Liver (tissue), 9 donors: ENCODE results near the gene RAF1. TPM values are rescaled to one million over a fixed set of nuclear protein-coding genes. Genes with fewer than 3 reads are reported as not detected.

Experiments
- DNase-seq: peaks from one replicate; pipeline ENCODE4 v3.0.0-alpha.2; 2017; ENCODE audit warnings: low spot score
- H3K27ac ChIP-seq, 2 donors: one replicate each; pipeline ENCODE4 v1.7.0; 2013; ENCODE audit warnings: inconsistent platforms in 2 of 2, low read length in 2 of 2, control low read depth in 1 of 2, low read depth in 1 of 2, mild to moderate bottlenecking in 1 of 2
- H3K27me3 ChIP-seq, 4 donors: one replicate each; pipeline versions ENCODE4 v1.6.1 to v1.7.0; 2013; ENCODE audit warnings: low read length in 3 of 4, inconsistent platforms in 1 of 4, mild to moderate bottlenecking in 1 of 4, moderate library complexity in 1 of 4; ENCODE audit not compliant: control insufficient read depth in 4 of 4, insufficient read depth in 4 of 4
- H3K36me3 ChIP-seq, 4 donors: one replicate each; pipeline versions ENCODE4 v1.6.1 to v1.7.0; 2013; ENCODE audit warnings: low read length in 3 of 4, mild to moderate bottlenecking in 3 of 4, low read depth in 1 of 4, moderate library complexity in 1 of 4; ENCODE audit not compliant: control insufficient read depth in 4 of 4, insufficient read depth in 3 of 4
- H3K4me1 ChIP-seq, 4 donors: one replicate each; pipeline versions ENCODE4 v1.6.1 to v1.7.0; 2013; ENCODE audit warnings: low read length in 3 of 4, mild to moderate bottlenecking in 3 of 4, moderate library complexity in 1 of 4; ENCODE audit not compliant: control insufficient read depth in 4 of 4, insufficient read depth in 4 of 4
- H3K4me3 ChIP-seq, 3 donors: one replicate each; pipeline versions ENCODE4 v1.6.1 to v1.7.0; 2013; ENCODE audit warnings: low read length in 3 of 3, control low read depth in 1 of 3, low read depth in 1 of 3, mild to moderate bottlenecking in 1 of 3
- H3K9ac ChIP-seq, 2 donors: one replicate each; pipeline ENCODE4 v1.7.0; 2013; ENCODE audit warnings: low read length in 2 of 2, mild to moderate bottlenecking in 2 of 2, moderate library complexity in 2 of 2, control low read depth in 1 of 2, low read depth in 1 of 2
- H3K9me3 ChIP-seq, 4 donors: one replicate each; pipeline versions ENCODE4 v1.6.1 to v1.7.0; 2013; ENCODE audit warnings: low read length in 3 of 4; ENCODE audit not compliant: control insufficient read depth in 4 of 4
- ATF3 ChIP-seq: IDR thresholded peaks from 2 replicates; pipeline ENCODE4 v1.6.1; 2016; ENCODE audit warnings: antibody characterized with exemption
- CTCF ChIP-seq: fragments of 150-350 bp; IDR thresholded peaks from 2 replicates; pipeline ENCODE4 v1.5.1; 2017; ENCODE audit warnings: improper control_type of control experiment, low read depth, low read length; ENCODE audit not compliant: missing input control
- EGR1 ChIP-seq, 2 donors: IDR thresholded peaks; 2 replicates each; pipeline ENCODE4 v1.6.1; 2016 to 2018; ENCODE audit warnings: antibody characterized with exemption in 2 of 2, low read depth in 2 of 2
- FOXA1 ChIP-seq: IDR thresholded peaks from 2 replicates; pipeline ENCODE4 v1.6.1; 2016; ENCODE audit warnings: antibody characterized with exemption
- FOXA2 ChIP-seq: IDR thresholded peaks from 2 replicates; pipeline ENCODE4 v1.6.1; 2016; ENCODE audit warnings: antibody characterized with exemption
- GABPA ChIP-seq, 2 donors: IDR thresholded peaks in 1 of 2; conservative IDR thresholded peaks in 1 of 2; 2 replicates each; pipeline ENCODE4 v1.6.1; 2016; ENCODE audit warnings: antibody characterized with exemption in 2 of 2, mild to moderate bottlenecking in 1 of 2, moderate library complexity in 1 of 2
- HNF4A ChIP-seq, 2 donors: conservative IDR thresholded peaks; 2 replicates each; pipeline ENCODE4 v1.6.1; 2016; ENCODE audit warnings: antibody characterized with exemption in 2 of 2, mild to moderate bottlenecking in 2 of 2
- HNF4G ChIP-seq: IDR thresholded peaks from 2 replicates; pipeline ENCODE4 v1.6.1; 2016; ENCODE audit warnings: antibody characterized with exemption
- JUND ChIP-seq, 2 donors: IDR thresholded peaks; 2 replicates each; pipeline ENCODE4 v1.6.1; 2016; ENCODE audit warnings: antibody characterized with exemption in 2 of 2
- MAX ChIP-seq: IDR thresholded peaks from 2 replicates; pipeline ENCODE4 v1.6.1; 2016; ENCODE audit warnings: antibody characterized with exemption
- NR2F2 ChIP-seq: IDR thresholded peaks from 2 replicates; pipeline ENCODE4 v1.6.1; 2016; ENCODE audit warnings: antibody characterized with exemption
- RAD21 ChIP-seq, 2 donors: IDR thresholded peaks; 2 replicates each; pipeline ENCODE4 v1.6.1; 2016; ENCODE audit warnings: antibody characterized with exemption in 2 of 2, mild to moderate bottlenecking in 2 of 2
- REST ChIP-seq: IDR thresholded peaks from 2 replicates; pipeline ENCODE4 v1.6.1; 2016; ENCODE audit warnings: antibody characterized with exemption, mild to moderate bottlenecking
- RXRA ChIP-seq, 2 donors: IDR thresholded peaks; 2 replicates each; pipeline ENCODE4 v1.6.1; 2017 to 2018; ENCODE audit warnings: antibody characterized with exemption in 2 of 2, mild to moderate bottlenecking in 1 of 2
- SP1 ChIP-seq: IDR thresholded peaks from 2 replicates; pipeline ENCODE4 v1.6.1; 2018; ENCODE audit warnings: antibody characterized with exemption, mild to moderate bottlenecking
- TAF1 ChIP-seq: conservative IDR thresholded peaks from 2 replicates; pipeline ENCODE4 v1.6.1; 2016; ENCODE audit warnings: antibody characterized with exemption, mild to moderate bottlenecking
- YY1 ChIP-seq: IDR thresholded peaks from 2 replicates; pipeline ENCODE4 v1.6.1; 2016; ENCODE audit warnings: antibody characterized with exemption, mild to moderate bottlenecking
- ZBTB33 ChIP-seq: IDR thresholded peaks from 2 replicates; pipeline ENCODE4 v1.6.1; 2016; ENCODE audit warnings: antibody characterized with exemption
- WGBS: extraction: QIAGEN DNeasy Blood & Tissue Kit; methylation state at CpG from one replicate; pipeline ENCODE4 v1.1.7; 2013; 5-methylcytosine and 5-hydroxymethylcytosine counted together
- polyA plus RNA-seq, 2 donors: library from polyadenylated mRNA; stranded (reverse) in 1 of 2; unstranded in 1 of 2; fragments of 200-250 nt in 1 of 2; fragments of >200 nt in 1 of 2; fragmentation: Nextera tagmentation in 1 of 2; extraction: Ambion mirVana in 1 of 2; gene quantifications; one replicate each; pipeline versions ENCODE4 v1.2.1 to v1.2.3, GENCODE V29; 2013 to 2015
- total RNA-seq, 2 donors: library from RNA; depleted of rRNA; stranded (reverse); fragments of >200 nt; gene quantifications; one replicate each; pipeline ENCODE4 v1.2.3, GENCODE V29; 2014
- donor health status: healthy.
- donor health status: healthy.
- donor health status: healthy.
- donor health status: healthy.
- donor health status: healthy.

The RAF1 gene
- total and polyA plus RNA-seq, 4 donors: 44.3 to 92.3 (median 63.2) TPM

- H3K9me3 ChIP-seq: no peaks in the 10 kb centered on the region
- peaks cover 0 to 3% (median 0%) of the 10 kb centered on the region in 4 donors for H3K4me1 ChIP-seq
- 83% methylated on average over 4 of the region's 4 CpGs for WGBS
- no peak for DNase-seq
- H3K4me3 ChIP-seq: no peak overlapping the region
- no peak overlapping the region for H3K9ac ChIP-seq
- no peaks in the 10 kb centered on the region for H3K36me3 ChIP-seq
- H3K27me3 ChIP-seq: no peaks in the 10 kb centered on the region
- TF ChIP-seq TAF1: no peak
- no peak for TF ChIP-seq HNF4G
- TF ChIP-seq EGR1 (IDR thresholded peaks at IDR 0.05; ENCODE audit: low read depth in 2 of 2): no peak
- TF ChIP-seq CTCF: no peak
- no peak for TF ChIP-seq RAD21 (IDR thresholded peaks at IDR 0.05)
- no peak for TF ChIP-seq FOXA1
- TF ChIP-seq REST: no peak
- TF ChIP-seq ZBTB33: no peak
- no peak for TF ChIP-seq ATF3
- TF ChIP-seq YY1: no peak
- no peak for TF ChIP-seq RXRA (IDR thresholded peaks at IDR 0.05)
- TF ChIP-seq HNF4A (conservative IDR thresholded peaks at IDR 0.05): no peak
- TF ChIP-seq GABPA (IDR thresholded peaks at IDR 0.05 in 1 of 2, conservative IDR thresholded peaks at IDR 0.05 in 1 of 2): no peak
- TF ChIP-seq MAX: no peak
- TF ChIP-seq FOXA2: no peak
- no peak overlapping the region for H3K27ac ChIP-seq
Observed at GRCh38 chr3:12710062-12710461, 46.1 kb upstream of the RAF1 start.

GRCh38 chr3:12709334-12709733 is 45.4 kb upstream of the RAF1 start:
- Histone ChIP-seq H3K4me1 (peaks cover 0 to 3% (median 0%) of the 10 kb centered on the region in 4 donors), H3K9ac (no peak overlapping the region), H3K36me3 (no peaks in the 10 kb centered on the region), H3K27me3 (no peaks in the 10 kb centered on the region), H3K27ac (no peak overlapping the region), H3K9me3 (no peaks in the 10 kb centered on the region), H3K4me3 (no peak overlapping the region)
- DNase-seq: no peak
- WGBS: 82% methylated on average over 3 of the region's 3 CpGs
- TF ChIP-seq HNF4A (conservative IDR thresholded peaks at IDR 0.05) (no peak), CTCF (no peak), GABPA (IDR thresholded peaks at IDR 0.05 in 1 of 2, conservative IDR thresholded peaks at IDR 0.05 in 1 of 2) (no peak), MAX (no peak), ZBTB33 (no peak), RAD21 (IDR thresholded peaks at IDR 0.05) (no peak), EGR1 (IDR thresholded peaks at IDR 0.05; ENCODE audit: low read depth in 2 of 2) (no peak), YY1 (no peak), JUND (IDR thresholded peaks at IDR 0.05) (no peak), NR2F2 (no peak), FOXA1 (no peak), TAF1 (no peak), ATF3 (no peak), SP1 (no peak)
